ENCODE data around the gene CTR9.

Gene CTR9
- 60.6 to 150 (median 116) reads per million in 3 experiments for total RNA-seq

DNA sequence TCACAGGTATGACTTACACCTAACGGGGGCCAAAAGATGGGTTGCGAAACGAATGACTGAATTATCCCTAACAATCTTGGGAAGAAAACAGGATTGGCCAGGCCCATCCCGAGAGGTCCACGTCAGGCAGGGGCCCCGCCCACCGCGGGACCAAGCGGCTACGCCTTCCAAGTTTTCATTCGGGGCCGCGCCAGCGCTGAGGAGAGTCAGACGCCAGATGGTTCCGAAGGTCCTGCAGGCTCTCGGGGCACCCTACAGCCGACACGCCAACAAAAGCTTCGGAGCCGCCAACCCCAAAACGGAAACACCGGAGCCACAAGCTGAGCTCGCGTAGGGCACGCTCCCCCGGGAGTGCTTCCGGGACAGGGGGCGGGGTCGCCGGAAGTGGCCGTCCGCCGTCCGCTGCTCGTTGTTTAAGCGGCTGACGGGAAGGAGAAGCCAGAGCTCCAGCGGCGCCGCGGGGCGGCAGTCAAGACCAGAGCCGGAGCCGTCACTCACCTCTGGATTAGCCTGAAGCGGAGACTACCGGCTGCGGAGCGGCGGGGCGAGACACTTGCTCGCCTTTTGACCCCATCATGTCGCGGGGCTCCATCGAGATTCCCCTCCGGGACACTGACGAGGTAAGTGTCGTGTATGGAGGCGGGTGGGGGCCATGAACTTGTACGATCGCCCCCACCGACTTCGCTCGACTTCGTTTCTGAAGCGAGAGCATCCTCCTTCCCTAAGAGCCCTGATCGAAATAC is at the start of gene CTR9:
Gene CTR9, plus strand, starts transcription at position 409 of the 743 bp plus-strand sequence. Its CDS starts 167 bp downstream, at position 576.
- DNase-seq, result peak; percentile 89

DNA sequence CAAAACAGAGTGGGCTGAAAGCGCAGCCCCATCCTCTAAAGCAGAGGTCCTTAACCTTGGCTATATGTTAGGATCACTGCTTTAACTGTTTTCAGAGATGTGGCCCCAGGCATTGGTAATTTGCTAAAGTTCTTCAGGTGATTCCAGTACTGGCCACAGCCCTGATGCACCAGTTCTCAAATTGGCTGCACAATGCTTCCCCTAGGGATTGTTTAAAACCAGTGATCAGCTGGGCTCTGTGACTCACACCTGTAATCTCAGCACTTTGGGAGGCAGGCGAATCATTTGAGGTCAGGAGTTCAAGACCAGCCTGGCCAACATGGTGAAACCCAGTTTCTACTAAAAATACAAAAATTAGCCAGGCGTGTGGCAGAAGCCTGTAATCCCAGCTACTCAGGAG is 49.1 kb upstream of the CTR9 start:
- no peak for DNase-seq

DNA sequence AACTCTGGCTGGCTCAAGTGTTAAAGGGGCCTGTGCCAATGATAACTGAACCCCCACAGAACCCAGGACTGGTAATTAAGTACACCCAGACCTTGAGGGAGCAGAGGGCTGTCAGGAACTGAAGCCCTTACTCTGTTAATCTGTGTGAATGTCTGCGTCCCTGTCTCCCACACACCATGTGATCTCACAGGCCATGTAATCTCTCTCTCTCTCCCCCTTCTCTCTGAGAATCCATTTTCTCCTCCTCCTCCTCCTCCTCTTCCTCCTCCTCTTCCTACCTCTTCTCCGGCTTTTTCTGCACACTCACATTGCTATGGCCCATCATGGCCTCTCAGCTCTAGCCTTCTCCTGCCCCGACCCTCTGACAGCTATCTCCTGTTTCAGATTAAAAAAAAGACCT is 42.9 kb upstream of the CTR9 start:
- DNase-seq, result no peak

DNA sequence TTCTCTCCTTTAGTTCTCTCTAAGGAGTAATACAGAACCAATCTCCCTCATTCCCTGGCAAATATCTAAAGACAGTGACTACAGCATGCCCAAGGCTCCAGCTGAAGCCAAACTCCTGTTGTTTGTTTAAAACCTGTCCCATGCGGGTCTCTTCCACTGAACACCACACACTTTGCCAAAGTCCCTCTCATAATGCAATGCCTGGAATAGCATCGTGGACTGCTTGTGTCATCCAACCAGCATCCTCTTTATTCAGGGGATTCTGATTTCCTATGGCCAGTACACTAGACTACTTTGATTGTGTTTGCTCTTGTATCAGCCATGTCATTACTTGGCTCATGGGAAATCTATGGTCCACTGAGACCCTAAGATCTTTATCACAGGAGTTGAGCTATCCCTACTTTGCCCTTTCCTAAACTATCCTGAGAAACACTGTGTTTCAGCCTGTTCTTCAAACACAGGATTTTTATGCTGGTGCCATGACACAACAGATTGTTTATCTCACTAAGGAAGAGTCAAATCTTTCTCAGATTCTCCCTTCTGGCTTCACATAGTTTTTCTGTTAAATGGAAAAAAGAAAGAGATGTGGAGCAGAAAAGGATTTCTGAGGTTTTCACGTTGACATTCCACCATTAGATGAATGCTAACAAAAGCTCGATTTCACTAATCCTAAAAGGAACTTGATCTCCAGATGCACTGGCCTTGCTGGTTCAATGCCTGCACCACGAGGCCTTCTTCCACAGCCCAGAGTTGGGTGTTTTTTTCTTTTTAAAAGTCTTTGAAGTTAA is 41.6 kb upstream of the CTR9 start:
- no peak for DNase-seq

DNA sequence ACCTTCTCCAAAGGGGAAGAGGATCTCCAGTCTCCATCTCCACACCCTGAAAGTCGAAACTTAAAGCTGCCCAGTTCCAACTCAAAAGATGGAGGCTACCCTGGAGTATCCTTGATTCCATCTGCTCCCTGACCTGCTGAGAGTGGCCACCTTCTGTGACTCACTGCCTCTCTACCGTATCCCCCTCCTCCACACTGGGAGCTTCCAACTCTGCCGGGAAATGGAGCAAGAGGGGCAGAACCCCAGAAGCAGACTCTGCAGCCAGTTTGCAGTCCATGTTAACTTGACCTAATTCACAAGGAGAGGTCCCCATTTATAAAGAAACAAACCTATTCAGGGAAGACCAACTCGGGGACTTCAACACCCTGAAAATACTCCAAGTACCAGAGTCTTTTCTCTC is 35.5 kb upstream of the CTR9 start:
- DNase-seq, result no peak

DNA sequence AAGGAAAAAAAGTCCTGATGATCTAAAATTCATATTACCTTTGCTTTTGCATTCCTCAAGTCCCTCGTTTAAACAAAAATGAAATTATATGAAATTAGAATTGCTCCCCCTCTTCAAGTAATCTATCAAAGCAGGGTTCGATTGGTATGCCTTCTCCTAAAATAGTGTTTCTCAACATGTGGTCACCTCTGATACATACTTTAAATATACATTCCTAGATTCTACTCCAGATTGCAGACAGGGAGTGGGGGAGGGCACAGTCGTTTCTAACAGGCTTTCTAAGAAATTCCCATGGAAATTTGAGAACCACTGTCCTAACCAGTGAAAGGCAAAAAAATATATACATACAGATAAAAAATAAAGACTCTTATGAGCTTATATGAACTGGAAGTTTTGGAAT is 34.9 kb upstream of the CTR9 start:
- DNase-seq, result no peak

DNA sequence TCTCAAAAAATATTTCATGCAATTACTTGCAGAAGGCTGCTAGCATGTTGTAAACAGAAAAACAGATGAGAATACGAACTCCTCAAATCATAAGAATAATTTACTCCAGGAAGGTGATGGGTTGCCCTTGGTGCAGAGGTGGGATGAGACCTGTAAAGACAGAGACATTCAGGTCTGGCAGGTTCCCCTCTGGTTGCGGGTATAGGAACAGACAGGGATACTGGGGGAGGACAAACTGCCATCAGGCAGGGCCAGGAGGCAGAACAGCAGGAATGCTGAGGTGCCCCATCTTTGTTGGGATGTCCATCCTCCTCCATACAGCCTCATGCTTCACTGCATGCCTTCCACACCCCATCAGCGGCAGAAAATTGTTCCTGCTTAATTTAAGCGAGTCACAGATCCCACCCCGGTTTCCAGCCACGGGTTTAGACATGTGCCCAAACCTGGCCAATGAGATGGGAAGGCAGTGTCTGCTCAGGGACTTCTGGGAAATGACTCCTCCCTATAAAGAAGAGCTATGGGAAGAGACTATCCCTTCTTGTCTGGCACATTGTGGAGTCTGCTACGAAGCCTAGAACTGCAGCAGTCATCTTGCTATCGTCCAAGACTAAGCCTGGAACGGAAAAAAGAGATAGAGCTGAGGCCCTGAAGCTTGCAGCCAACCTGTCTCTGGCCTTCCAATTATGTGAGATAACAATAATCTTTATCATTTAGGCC is 34.3 kb upstream of the CTR9 start:
- DNase-seq, result no peak

DNA sequence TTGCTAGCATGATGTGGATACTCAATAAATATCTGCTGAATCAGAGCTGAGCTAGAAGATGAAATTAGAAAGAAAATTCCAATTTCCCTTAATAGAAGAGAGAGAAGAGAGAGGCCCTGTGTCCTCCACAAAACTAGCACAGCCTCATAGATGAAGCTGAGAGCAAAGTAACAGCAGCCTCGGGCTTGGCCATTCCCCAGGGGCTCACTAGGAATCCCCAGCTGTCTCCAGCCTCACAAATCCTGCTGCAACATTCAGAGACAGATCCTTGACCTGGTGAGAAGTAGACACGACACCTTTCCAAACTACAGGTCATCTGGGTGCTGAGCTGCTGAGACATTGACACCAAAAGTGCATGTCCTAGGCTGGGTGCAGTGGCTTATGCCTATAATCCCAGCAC is 31.4 kb upstream of the CTR9 start:
- no peak for DNase-seq

DNA sequence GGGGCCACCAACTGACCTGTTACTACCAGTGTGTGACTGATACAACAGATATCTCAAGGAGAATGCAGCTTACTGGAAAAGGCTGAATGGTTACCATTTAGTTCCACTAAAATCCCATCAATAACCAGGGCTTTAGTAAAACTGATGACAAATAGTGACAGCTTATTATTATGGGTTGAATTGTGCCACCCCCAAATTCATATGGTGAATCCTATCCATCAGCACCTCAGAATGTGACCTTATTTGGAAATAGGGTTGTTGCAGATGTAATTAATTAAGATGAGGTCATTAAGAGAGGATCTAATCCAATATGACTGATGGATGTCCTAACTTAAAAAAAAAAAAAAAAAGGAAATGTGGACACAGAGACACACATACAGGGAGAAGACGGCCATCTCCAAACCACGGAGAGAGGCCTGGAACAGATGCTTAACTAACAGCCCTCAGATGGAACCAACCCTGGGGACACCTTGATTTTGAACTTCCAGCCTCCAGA is 30.1 kb upstream of the CTR9 start:
- DNase-seq, result no peak

DNA sequence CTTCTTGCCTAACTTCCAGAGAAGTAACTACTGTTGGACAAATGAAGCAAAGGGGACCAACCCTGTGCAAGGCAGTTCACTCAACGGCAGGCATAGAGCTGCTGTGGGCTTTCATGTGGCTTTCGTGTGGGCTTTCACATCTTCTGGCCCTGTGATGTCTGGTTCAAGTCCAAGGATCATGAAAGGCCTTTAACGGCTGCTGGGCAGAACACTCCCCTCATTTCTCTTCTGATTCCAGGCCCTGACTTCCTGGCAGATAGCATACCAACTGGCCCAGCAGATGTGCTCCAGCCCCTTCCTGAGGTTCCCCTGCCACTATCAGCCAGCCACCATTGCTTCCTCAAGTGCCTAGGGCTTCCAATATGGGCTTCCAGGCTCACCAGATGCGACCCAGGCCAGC is 28.7 kb upstream of the CTR9 start:
- no peak for DNase-seq

DNA sequence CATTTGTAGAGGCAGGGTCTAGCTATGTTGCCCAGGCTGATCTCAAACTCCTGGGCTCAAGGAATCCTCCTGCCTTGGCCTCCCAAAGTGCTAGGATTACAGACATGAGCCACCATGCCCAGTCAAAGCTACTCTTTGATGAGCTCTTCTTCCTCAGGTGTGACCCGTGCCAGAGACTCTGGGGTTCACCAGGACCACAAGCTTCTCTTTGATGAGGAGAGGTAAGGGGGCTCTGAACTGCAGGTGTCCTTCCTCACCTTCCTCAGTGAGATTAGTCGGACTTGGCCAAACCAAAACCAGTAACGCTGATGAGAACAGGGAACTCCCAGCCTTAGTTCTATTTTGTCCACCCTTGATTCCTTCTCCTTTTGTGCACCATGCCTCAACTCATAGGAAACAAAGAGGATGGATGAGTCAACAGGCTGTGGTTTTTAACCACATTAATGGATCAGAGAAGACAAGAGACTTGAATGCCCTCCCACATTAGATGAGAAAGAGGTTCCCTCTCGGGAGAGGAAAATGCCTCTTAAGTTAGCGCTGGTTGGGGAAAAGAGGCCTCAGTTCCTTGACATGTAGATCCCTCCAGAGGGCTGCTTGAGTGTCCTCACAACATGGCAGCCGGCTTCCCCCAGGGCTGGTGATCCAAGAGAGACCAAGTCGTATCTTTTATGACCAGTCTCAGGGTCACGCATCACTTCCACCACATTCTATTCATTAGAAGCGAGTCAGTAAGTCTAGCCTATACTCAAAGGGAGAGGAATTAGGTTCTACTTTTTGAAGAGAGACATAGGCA is 25.7 kb upstream of the CTR9 start:
- DNase-seq, result peak; percentile 28

DNA sequence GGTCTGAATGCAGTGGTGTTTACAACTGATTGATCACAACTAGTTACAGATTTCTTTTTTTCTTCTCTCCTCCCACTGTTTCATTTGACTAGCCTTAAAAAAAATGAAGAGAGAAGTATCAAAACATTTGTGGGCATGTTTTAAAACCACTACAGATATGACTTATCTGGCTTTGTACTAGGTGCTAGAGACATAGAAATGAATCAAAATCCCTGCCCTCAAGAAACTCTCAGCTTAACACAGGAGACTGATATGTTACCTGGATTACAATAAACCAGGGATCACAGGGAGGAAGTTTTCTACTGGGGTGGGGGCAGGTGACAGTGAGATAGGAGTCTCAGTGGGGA is 25.2 kb upstream of the CTR9 start:
- no peak for DNase-seq

DNA sequence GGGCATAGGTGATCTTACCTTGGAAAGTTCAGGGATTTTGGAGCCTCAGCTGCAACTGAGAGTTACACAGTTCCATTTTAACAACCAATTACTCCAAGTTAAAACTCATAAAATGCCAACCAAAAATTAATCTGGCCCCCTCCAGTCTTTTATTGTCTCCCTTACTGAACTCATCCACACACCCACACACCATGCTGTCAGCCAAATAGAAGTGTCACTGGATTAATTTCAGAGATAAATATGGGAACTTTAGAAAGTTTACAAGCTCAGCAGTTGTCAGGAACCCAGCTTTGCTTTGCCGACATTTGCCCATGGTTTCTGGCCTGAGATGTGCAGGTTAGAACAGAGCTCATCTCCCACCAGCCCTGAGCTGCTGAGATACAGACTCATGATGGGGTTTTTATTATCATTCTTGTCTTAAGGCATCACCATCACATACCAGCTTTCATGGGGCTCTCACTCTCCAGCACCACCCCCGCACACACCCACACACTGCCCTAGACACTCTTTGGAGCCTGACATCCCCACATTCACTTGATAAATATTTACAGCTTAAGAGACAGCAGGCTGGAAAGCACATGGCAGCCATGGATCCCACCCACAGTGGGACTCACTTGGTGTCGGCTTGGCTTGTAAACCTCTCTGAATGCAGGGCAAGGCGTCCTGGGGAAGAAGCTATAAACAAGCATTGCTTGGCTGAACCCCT is 23.7 kb upstream of the CTR9 start:
- DNase-seq, result no peak

DNA sequence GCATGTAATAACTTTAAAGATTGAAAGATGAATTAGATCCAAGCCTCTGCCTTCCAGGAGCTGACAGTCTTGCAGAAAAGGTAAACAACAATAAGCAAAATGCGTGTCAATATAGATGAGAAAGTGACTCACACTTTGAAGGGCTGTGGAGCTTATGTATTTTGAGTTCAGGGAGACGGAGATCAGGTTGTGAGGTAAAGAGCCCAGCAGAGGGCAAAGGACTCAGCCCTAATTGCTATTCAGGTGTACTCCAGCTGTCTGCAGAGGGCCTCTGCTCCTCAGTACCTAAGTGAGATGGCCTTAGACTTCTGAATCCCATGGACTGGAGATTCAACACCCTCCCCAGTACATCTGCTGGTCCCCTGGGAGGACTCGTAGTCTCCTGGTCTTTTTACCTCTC is 22.9 kb upstream of the CTR9 start:
- DNase-seq, result no peak

DNA sequence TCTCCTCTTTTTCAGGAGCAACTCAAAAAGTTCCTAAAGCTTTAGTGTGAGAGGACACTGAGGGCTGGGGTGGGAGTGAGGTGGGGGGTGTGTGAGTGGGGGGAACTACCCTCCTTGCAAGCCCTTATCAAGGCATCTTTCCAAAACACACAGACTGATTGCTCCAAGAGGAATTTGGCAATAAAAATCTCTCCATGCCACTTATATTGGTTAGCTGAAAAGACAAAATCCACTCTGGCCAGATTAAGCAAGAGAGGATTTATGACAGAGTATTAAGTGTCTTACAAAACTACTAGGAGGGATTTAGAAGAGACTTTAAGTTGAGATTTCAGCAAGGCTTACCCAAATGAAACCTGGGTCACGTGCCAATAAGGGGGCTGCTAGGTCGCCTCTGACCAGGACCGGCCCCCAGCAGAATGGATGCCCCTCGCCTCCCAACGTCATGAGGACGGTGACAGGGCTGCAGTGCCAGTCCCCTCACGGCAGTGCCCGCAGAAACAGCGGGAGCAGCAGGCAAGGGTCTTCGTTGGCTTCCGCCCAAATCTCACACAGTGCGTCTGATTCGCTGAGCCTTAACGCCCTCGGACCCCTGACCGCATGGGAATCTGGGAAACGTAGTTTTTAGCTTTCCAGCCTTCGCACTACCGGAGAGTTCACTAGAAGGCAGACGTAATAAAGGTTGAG is 22.1 kb upstream of the CTR9 start:
- no peak for DNase-seq

DNA sequence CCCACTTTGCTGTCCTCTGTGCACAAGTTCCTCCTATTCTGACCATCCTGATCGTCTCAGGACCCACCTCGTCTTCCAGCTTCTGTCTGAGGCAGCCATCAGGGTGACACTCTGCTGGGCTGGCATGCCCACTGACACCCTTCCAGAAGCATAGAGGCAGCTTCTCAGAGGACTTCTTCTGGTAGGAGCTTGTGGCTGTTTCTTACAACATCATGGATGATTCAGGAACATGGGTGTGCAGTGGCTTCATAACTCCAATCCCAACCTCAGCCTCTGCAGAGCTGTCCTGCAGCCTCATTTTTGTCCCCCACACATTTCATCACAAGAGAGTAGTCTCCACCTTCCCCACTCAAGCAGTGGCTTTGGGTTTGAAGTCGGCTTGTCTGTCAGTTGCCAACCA is 20.9 kb upstream of the CTR9 start:
- no peak for DNase-seq

DNA sequence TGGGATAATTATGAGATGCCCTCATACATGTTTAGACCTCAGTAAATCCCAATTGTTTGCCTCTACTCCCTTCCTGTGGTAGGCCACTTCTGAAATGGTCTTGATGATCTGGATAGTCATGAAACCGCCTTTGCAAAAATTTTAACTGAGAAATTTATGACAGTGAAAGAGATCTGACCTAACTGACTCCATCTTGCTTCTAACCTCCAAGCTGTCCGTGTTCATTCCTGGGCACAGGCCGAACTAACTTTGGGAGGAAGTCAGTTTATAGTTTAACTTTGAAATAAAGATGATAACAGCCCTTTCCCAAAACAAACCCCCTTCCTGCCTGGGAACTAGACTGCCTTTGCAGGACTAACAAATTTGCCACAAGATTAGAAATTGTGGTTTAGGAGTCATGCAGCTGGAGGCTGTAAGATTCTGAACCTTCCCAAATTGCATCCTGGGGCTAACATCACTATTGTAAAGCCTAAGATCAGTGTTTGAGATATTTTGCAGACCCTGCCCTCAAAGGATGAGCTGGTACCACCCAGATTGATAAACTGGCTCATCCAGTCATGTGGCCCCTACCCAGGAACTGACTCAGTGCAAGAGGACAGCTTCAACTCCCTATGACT is 19.9 kb upstream of the CTR9 start:
- no peak for DNase-seq

DNA sequence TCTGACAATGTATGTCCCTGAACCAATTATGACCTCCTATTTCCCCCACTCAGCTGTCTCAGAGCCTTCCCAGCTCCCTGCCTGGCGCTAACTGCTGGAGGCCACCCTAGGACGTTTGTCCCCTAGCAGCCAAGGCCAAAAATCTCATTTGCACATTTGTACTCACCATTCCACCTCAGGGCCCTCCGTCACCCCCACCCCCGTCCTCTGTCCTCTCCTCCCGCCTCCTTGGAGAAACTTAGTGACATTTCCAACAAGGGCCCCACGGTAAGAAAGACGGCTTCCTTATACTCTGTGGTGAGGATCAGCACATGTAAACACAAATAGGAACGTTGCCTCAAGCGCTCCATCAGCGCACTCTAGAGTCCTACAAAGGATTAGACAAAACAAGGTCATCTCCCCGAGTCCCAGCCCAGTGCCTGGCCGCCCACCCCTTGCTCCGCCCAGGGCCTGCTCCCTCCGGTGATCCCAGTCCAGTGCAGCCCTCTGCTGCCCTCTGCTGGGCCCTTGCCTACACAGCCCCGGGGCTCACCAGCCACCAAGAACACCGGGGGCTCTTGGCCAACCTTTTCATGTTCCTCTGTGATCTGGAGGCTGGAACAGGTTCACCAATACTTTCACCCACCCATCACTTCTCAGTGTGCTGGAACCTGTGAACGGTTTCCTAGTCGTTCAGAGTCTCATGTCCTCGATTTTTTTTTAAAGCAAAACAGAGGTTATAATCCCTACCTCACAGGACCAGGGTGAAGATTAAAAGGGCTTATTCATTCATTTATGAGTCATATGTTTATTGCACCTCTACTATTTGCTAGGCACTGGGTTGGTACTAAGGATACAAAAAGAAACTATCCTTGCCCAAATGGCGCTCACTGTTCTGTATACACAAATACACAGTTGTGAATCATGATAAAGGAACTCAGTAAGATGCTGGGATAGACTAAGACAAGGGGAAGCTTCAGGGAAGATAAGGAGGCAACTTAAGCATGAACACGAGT is 15.3 kb upstream of the CTR9 start:
- peak; percentile 77 for DNase-seq

DNA sequence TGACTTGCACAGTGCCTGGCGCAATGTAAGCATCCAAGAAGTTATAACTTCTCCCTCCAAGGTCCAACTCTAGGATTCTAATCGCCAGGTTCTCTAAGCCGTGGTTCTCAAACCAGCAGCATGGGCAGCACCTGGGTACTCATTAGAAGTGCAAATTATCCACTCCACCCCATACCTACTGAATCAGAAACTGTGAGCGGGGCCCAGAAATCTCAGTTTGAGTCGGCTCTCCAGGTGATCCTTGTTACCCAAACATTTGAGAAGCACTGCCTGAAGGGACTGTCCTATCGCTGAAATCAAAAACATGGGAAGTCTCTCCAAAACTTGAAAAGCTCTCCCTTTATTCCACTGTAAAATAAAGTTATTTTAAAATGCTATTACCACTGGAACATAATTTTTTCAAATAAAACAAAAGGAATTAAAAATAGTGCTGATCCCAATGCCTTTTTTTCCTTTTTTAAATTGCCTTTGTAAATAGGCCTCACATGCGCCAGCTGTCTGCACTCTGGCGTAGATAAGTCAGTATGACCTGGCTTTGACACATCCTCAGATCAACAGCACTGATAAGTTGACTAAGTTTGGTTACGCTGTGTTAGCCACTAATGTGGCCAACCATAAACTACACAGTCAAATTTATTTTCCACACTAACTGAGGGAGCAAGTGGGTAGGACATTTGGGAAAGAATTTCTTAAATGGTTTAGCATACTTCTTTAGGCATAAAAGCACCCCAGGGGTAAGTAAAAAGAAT is 8.4 kb upstream of the CTR9 start:
- DNase-seq, result peak; percentile 30
